Natural killer cell (primary cell): ENCODE measurements around the gene PLA2G12A. TPM values are rescaled to one million over a fixed set of nuclear protein-coding genes. Genes with fewer than 3 reads are reported as not detected.
"Not testable (repeated sequence)": the region's sequence is repeated elsewhere in the genome, so short reads cannot be mapped to it uniquely, and the experiment has no call there.

Experiments
- ATAC-seq, 3 donors: fragments of 150-1000 bp in 2 of 3; fragments of 200-7000 bp in 1 of 3; cut with Tn5 transposase; 1 replicate in 1 of 3; 2 replicates in 2 of 3; pipeline ENCODE4 v1.10.0; 2021; ENCODE audit warnings: mild to moderate bottlenecking in 2 of 3, moderate library complexity in 2 of 3
- DNase-seq, 2 donors: peaks; one replicate each; pipeline versions ENCODE4 v3.0.0 to v3.0.0-alpha.2; 2013 to 2021; ENCODE audit warnings: mixed read lengths in 1 of 2
- H3K27ac ChIP-seq: one replicate; pipeline ENCODE4 v1.5.1; 2013; ENCODE audit warnings: mild to moderate bottlenecking, low read length
- H3K27me3 ChIP-seq: one replicate; pipeline ENCODE4 v1.6.1; 2013; ENCODE audit warnings: low read length; ENCODE audit not compliant: control insufficient read depth, insufficient read depth
- H3K36me3 ChIP-seq: one replicate; pipeline ENCODE4 v1.6.1; 2013; ENCODE audit warnings: low read length; ENCODE audit not compliant: control insufficient read depth, insufficient read depth
- H3K4me1 ChIP-seq: one replicate; pipeline ENCODE4 v1.6.1; 2013; ENCODE audit warnings: low read length; ENCODE audit not compliant: control insufficient read depth, insufficient read depth
- H3K4me3 ChIP-seq: one replicate; pipeline ENCODE4 v1.5.1; 2013; ENCODE audit warnings: low read length
- H3K9me3 ChIP-seq: one replicate; pipeline ENCODE4 v1.6.1; 2013; ENCODE audit warnings: low read length; ENCODE audit not compliant: control insufficient read depth, insufficient read depth
- H3K27ac Mint-ChIP-seq, 2 donors: one replicate each; pipeline ENCODE4 v1.8.0; 2022; ENCODE audit warnings: mild to moderate bottlenecking in 2 of 2, mixed read lengths in 2 of 2, moderate library complexity in 1 of 2
- H3K27me3 Mint-ChIP-seq, 2 donors: one replicate each; pipeline ENCODE4 v1.8.0; 2022; ENCODE audit warnings: low read depth in 2 of 2, mixed read lengths in 2 of 2
- H3K36me3 Mint-ChIP-seq: one replicate; pipeline ENCODE4 v1.8.0; 2022; ENCODE audit warnings: mixed read lengths
- H3K4me1 Mint-ChIP-seq, 2 donors: one replicate each; pipeline ENCODE4 v1.8.0; 2022; ENCODE audit warnings: mixed read lengths in 2 of 2
- H3K4me3 Mint-ChIP-seq: one replicate; pipeline ENCODE4 v1.8.0; 2022; ENCODE audit warnings: mild to moderate bottlenecking, moderate library complexity, mixed read lengths
- H3K9me3 Mint-ChIP-seq, 2 donors: one replicate each; pipeline ENCODE4 v1.8.0; 2022; ENCODE audit warnings: mixed read lengths in 2 of 2
- WGBS: methylation state at CpG from one replicate; pipeline ENCODE4 v1.1.7; 2013; ENCODE audit warnings: missing lambda C conversion rate; ENCODE audit not compliant: insufficient coverage; 5-methylcytosine and 5-hydroxymethylcytosine counted together
- intact Hi-C: fragments of 100-400 bp; cut with micrococcal nuclease; formaldehyde crosslinking; loops from one replicate; pipeline ENCODE4 v1.14.2; 2022
- total RNA-seq, 4 donors: library from RNA; stranded (reverse); fragments of 120-200 nt in 1 of 4; gene quantifications; one replicate each; pipeline versions ENCODE4 v1.2.3 to v1.2.4, GENCODE V29; 2013 to 2022
- TF ChIP-seq, protein P1 (sequence below): fragments of 200-600 bp; IDR thresholded peaks from one replicate; pipeline ENCODE4 v1.8.0; 2022; ENCODE audit warnings: antibody characterized with exemption

The PLA2G12A gene
- total RNA-seq, 3 donors from 2014 or later (not counting 1 experiment from before 2014, with no cell fraction given) = 7.2 to 11.5 (median 10.1) TPM

DNA sequence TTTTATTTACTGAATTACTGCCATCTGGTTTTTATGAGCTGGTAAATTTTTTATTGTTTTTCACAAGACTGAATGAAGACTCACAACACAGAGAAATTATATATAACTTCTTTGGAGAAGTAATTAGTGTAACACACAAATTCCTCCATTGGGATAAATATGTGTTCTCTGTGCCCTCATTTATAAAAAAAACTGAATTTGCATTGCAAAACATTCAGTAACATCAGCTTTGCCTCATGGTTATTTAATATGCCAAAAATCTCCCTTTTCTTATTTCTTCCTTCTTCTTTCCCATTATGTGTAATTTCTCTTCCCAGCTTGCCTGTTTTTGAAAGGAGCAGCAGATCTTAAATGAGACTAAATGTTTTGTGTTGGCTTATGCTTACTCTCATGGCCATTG is 45.1 kb downstream of the PLA2G12A start:
- peaks cover 34% of the 10 kb centered on the region for H3K36me3 ChIP-seq
- no peak for DNase-seq
- ATAC-seq = no peak
- H3K27me3 ChIP-seq = no peaks in the 10 kb centered on the region
- H3K9me3 ChIP-seq = no peaks in the 10 kb centered on the region
- no peaks in the 10 kb centered on the region for H3K4me1 ChIP-seq
- H3K4me3 ChIP-seq = no peak overlapping the region
- no peak overlapping the region for H3K4me3 Mint-ChIP-seq
- H3K36me3 Mint-ChIP-seq = peaks cover 17% of the 10 kb centered on the region
- intact Hi-C loops = no loop called here
- H3K27ac Mint-ChIP-seq = no peak overlapping the region
- H3K4me1 Mint-ChIP-seq = peaks cover 0 to 6% of the 10 kb centered on the region in 2 donors
- H3K27ac ChIP-seq = no peak overlapping the region
- no peaks in the 10 kb centered on the region for H3K9me3 Mint-ChIP-seq
- TF ChIP-seq, protein P1, sequence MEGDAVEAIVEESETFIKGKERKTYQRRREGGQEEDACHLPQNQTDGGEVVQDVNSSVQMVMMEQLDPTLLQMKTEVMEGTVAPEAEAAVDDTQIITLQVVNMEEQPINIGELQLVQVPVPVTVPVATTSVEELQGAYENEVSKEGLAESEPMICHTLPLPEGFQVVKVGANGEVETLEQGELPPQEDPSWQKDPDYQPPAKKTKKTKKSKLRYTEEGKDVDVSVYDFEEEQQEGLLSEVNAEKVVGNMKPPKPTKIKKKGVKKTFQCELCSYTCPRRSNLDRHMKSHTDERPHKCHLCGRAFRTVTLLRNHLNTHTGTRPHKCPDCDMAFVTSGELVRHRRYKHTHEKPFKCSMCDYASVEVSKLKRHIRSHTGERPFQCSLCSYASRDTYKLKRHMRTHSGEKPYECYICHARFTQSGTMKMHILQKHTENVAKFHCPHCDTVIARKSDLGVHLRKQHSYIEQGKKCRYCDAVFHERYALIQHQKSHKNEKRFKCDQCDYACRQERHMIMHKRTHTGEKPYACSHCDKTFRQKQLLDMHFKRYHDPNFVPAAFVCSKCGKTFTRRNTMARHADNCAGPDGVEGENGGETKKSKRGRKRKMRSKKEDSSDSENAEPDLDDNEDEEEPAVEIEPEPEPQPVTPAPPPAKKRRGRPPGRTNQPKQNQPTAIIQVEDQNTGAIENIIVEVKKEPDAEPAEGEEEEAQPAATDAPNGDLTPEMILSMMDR = no peak
- no peaks in the 10 kb centered on the region for H3K27me3 Mint-ChIP-seq

DNA sequence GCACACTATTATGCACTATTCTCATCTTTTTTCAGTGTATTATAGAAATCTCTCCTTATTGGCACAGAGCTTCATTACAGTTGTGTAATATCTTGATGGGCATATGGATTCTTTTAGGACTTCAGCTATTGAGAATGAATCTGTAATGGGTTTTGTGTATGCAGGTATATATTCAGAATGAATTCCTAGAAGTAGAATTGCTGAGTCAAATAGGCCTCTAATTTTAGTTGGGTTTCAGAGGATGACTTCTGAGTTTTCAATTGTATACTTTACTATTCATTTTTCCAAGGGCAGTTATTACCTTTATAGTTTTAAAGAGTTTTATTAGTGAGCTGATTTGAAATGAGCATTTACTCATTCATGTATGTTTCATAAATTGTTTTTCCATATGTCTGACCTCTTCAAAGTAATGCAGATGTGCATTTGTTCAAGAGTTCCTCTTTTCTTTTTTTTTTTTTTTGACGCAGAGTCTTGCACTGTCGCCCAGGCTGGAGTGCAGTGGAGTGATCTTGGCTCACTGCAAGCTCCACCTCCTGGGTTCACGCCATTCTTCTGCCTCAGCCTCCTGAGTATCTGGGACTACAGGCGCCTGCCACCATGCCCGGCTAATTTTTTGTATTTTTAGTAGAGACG is 46.1 kb downstream of the PLA2G12A start:
- Mint-ChIP-seq H3K9me3 (no peaks in the 10 kb centered on the region), H3K36me3 (peaks cover 17% of the 10 kb centered on the region), H3K4me3 (no peak overlapping the region), H3K27me3 (no peaks in the 10 kb centered on the region), H3K4me1 (peaks cover 0 to 6% of the 10 kb centered on the region in 2 donors), H3K27ac (no peak overlapping the region)
- Histone ChIP-seq H3K36me3 (peaks cover 32% of the 10 kb centered on the region), H3K9me3 (no peaks in the 10 kb centered on the region), H3K27ac (no peak overlapping the region), H3K4me1 (no peaks in the 10 kb centered on the region), H3K27me3 (no peaks in the 10 kb centered on the region), H3K4me3 (no peak overlapping the region)
- TF ChIP-seq, protein P1 = no peak
- ATAC-seq (no peak), DNase-seq (no peak)
- WGBS = 100% methylated on average over 1 of the region's 6 CpGs
- intact Hi-C loops = no loop called here

DNA sequence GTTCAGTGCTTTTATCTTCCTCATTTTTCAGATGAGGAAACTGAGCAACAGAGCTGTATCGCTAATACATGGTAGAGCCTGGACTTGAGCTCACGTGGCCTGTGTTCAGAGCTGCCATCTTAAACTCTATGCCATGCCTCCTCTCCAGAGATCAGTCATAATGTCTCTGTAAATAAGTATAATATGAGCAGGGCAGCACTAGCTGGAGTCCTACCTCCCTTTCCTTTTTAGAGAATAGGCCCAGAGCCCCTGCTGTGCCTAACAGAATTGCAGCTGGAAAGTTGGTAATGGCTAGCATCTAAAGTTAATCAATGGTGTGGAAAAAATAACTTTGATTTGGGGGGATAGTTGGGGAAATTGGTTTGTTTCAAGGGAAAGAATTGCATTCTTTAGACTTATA is 47.0 kb downstream of the PLA2G12A start:
- intact Hi-C loops = no loop called here
- no peak for ATAC-seq
- H3K4me3 ChIP-seq = no peak overlapping the region
- H3K4me1 ChIP-seq = no peaks in the 10 kb centered on the region
- WGBS = 97% methylated on average over 2 of the region's 2 CpGs
- Mint-ChIP-seq H3K9me3 (no peaks in the 10 kb centered on the region), H3K27me3 (no peaks in the 10 kb centered on the region), H3K27ac (no peak overlapping the region), H3K36me3 (peaks cover 13% of the 10 kb centered on the region), H3K4me1 (peaks cover 0 to 6% of the 10 kb centered on the region in 2 donors), H3K4me3 (no peak overlapping the region)
- no peak for DNase-seq
- H3K27me3 ChIP-seq = no peaks in the 10 kb centered on the region
- no peak overlapping the region for H3K27ac ChIP-seq
- H3K9me3 ChIP-seq = no peaks in the 10 kb centered on the region
- peaks cover 30% of the 10 kb centered on the region for H3K36me3 ChIP-seq
- TF ChIP-seq, protein P1 = no peak

DNA sequence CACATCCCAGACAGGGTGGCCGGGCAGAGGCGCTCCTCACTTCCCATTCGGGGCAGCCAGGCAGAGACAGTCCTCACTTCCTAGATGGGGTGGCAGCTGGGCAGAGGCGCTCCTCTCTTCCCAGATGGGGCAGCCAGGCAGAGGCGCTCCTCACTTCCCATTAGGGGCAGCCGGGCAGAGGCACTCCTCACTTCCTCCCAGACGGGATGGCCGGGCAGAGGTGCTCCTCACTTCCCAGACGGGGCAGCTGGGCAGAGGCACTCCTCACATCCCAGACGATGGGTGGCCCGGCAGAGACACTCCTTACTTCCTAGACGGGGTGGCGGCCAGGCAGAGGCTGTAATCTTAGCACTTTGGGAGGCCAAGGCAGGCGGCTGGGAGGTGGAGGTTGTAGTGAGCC is 50.9 kb downstream of the PLA2G12A start:
- H3K4me3 Mint-ChIP-seq, H3K27me3 Mint-ChIP-seq, H3K27ac ChIP-seq, H3K4me1 ChIP-seq, H3K9me3 Mint-ChIP-seq, H3K27ac Mint-ChIP-seq, H3K36me3 Mint-ChIP-seq, H3K27me3 ChIP-seq, intact Hi-C loops, H3K9me3 ChIP-seq, H3K36me3 ChIP-seq, DNase-seq, ATAC-seq, H3K4me3 ChIP-seq: not testable (repeated sequence)
- H3K4me1 Mint-ChIP-seq = peaks cover 4 to 14% of the 10 kb centered on the region in 2 donors
- WGBS = 99% methylated on average over 12 of the region's 14 CpGs

DNA sequence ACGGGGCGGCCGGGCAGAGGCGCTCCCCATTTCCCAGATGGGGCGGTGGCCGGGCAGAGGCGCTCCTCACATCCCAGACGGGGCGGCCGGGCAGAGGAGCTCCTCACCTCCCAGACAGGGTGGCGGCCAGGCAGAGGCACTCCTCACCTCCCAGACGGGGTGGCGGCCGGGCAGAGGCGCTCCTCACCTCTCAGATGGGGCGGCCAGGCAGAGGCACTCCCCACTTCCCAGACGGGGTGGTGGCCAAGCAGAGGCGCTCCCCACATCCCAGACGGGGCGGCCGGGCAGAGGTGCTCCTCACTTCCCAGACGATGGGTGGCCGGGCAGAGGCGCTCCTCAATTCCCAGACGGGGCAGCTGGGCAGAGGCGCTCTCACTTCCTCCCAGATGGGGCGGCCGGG is 51.4 kb downstream of the PLA2G12A start:
- H3K27me3 ChIP-seq, H3K36me3 ChIP-seq, DNase-seq, intact Hi-C loops, H3K27ac Mint-ChIP-seq, H3K4me3 ChIP-seq, H3K4me1 ChIP-seq, H3K9me3 ChIP-seq, H3K27ac ChIP-seq, H3K9me3 Mint-ChIP-seq, H3K4me3 Mint-ChIP-seq, ATAC-seq, H3K36me3 Mint-ChIP-seq, H3K27me3 Mint-ChIP-seq: not testable (repeated sequence)
- H3K4me1 Mint-ChIP-seq = peaks cover 4 to 14% of the 10 kb centered on the region in 2 donors
- 97% methylated on average over 28 of the region's 28 CpGs for WGBS
